ENCODE data around the gene SLC6A12.

SLC6A12 gene

DNA sequence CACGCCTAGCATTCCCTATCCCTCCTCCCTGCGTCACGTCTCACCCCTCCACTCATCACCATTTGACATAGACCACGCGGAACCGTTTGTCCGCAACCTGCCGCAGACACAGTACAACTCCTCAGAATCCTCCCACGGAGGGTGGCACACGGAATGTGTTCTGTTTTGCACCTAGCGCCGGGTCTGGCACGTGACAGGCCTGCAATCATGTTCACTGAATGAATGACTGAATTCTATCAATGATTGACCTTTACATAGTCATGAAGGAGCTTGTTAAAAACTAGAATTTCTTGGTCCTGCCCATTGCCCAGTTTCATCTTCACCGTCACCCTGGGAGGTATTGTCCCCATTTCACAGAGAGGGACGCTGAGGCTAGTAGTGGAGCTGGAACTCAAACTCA, 4.7 kb downstream of the SLC6A12 start:
- Mint-ChIP-seq H3K36me3 (ENCODE audit: low read depth) (no peaks in the 10 kb centered on the region), H3K27ac (peak overlapping the region; percentile 23 to 61 (median 49)), H3K4me3 (peak overlapping the region in 1 of 3 experiments; percentile 3), H3K9me3 (no peaks in the 10 kb centered on the region), H3K27me3 (ENCODE audit: low read depth) (peaks cover 35% of the 10 kb centered on the region), H3K4me1 (peaks cover 38% of the 10 kb centered on the region)
- TF ChIP-seq, protein P1, sequence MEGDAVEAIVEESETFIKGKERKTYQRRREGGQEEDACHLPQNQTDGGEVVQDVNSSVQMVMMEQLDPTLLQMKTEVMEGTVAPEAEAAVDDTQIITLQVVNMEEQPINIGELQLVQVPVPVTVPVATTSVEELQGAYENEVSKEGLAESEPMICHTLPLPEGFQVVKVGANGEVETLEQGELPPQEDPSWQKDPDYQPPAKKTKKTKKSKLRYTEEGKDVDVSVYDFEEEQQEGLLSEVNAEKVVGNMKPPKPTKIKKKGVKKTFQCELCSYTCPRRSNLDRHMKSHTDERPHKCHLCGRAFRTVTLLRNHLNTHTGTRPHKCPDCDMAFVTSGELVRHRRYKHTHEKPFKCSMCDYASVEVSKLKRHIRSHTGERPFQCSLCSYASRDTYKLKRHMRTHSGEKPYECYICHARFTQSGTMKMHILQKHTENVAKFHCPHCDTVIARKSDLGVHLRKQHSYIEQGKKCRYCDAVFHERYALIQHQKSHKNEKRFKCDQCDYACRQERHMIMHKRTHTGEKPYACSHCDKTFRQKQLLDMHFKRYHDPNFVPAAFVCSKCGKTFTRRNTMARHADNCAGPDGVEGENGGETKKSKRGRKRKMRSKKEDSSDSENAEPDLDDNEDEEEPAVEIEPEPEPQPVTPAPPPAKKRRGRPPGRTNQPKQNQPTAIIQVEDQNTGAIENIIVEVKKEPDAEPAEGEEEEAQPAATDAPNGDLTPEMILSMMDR (IDR thresholded peaks at IDR 0.05; ENCODE audit: unreplicated experiment in 3 of 3) = no peak

DNA sequence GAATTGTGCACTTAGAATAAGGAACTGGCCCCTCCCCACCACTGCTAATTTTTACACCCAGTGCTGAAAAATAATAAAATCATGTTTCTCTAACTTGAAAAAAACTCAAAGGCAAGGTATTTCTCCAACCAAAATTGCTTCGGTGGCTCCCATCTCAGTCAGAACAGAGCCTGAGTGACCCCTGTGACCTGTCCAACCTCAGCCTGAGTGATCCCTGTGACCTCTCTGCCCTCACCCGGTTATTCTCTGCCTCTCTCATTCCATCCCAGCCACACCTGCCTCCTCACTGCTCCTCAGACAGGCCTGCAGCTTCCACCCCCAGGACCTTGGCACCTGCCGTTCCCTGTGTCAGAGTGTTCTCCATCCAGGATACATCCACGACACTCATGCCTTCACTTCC, 5.1 kb downstream of the SLC6A12 start:
- peaks cover 35% of the 10 kb centered on the region for H3K4me1 Mint-ChIP-seq
- no peaks in the 10 kb centered on the region for H3K9me3 Mint-ChIP-seq
- H3K27me3 Mint-ChIP-seq (ENCODE audit: low read depth) = peaks cover 38% of the 10 kb centered on the region
- no peak overlapping the region for H3K4me3 Mint-ChIP-seq
- no peaks in the 10 kb centered on the region for H3K36me3 Mint-ChIP-seq (ENCODE audit: low read depth)
- H3K27ac Mint-ChIP-seq = peak overlapping the region; percentile 23 to 61 (median 49)
- TF ChIP-seq, protein P1 (IDR thresholded peaks at IDR 0.05; ENCODE audit: unreplicated experiment in 3 of 3) = no peak

DNA sequence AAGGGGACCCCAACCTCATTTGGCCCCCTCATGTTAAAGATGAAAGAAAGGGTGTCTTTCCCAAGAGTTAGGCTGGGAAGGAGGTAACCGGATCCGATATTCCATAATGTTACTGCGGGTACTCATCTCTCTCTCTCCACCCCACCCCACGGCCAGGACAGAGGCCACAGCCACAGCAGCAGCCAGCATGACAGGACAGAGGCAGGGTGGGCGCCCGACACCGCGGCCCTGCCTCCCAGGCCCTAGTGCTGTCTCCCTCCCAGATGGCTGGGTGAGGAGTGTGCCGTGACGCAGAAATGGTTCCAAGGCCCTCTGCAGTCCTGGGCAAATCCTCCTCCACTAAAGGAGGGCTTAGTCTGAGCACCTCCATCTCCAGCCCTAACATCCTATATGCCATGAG, 6.2 kb downstream of the SLC6A12 start:
- peaks cover 26% of the 10 kb centered on the region for H3K4me1 Mint-ChIP-seq
- peaks cover 29% of the 10 kb centered on the region for H3K27me3 Mint-ChIP-seq (ENCODE audit: low read depth)
- no peak overlapping the region for H3K4me3 Mint-ChIP-seq
- H3K36me3 Mint-ChIP-seq (ENCODE audit: low read depth) = no peaks in the 10 kb centered on the region
- TF ChIP-seq, protein P1 (IDR thresholded peaks at IDR 0.05; ENCODE audit: unreplicated experiment in 3 of 3) = no peak
- H3K9me3 Mint-ChIP-seq = no peaks in the 10 kb centered on the region
- H3K27ac Mint-ChIP-seq = no peak overlapping the region

DNA sequence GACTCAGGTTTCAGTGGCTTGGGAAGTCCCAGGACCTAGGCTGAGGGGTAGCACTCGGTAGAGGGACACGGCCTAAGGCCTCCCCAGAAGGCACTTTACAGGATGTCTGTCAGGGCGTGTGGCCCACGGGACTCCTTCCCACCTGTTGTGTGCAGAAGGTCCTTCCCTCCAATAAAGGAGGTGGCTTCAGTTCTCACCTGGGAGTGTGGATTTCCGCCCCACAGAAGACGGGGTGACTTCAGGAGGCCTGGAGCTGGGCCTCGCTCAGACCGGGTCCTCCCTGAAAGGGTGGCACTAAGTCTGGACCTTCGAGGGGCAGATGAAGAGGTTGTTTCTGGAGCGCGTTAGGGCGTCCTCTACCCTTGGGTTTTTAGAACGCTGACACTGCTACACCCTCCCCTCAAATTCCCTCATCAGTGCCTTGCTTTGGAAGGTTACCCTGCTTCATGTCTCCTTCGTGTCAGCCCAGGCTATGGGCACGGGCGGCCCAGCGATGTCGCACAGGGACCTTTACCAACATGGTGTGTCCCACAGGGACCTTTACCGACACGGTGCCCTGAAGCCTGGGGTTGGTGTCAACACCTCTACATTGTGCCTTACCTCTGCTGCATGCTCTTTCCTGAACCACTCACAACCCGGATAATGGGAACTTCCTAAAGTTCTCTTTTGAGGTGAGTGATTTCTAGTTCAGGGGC, 7.1 kb downstream of the SLC6A12 start:
- TF ChIP-seq, protein P1 (IDR thresholded peaks at IDR 0.05; ENCODE audit: unreplicated experiment in 3 of 3) = no peak
- Mint-ChIP-seq H3K27ac (no peak overlapping the region), H3K36me3 (ENCODE audit: low read depth) (no peaks in the 10 kb centered on the region), H3K4me3 (no peak overlapping the region), H3K27me3 (ENCODE audit: low read depth) (peaks cover 34% of the 10 kb centered on the region), H3K4me1 (peaks cover 29% of the 10 kb centered on the region), H3K9me3 (no peaks in the 10 kb centered on the region)

DNA sequence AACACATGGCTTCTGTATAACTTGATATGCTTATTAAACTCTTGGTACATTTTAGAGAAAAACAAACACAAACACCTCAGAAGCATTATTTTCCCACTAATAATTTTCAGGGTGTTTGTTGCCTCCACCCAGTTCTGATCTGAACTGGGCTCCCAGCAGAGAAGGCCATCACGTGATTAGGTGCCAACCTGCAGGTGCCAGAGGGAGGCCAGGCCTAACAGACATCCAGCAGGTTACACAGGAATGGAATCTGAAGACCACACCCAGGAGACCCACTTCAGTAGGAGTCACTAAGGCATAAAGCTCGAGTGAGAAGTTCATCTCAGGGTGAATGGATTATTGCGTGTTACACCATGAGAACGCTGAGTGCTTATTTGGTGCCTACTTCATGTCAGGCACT, 8.9 kb downstream of the SLC6A12 start:
- TF ChIP-seq, protein P1 (IDR thresholded peaks at IDR 0.05; ENCODE audit: unreplicated experiment in 3 of 3) = no peak
- no peaks in the 10 kb centered on the region for H3K36me3 Mint-ChIP-seq (ENCODE audit: low read depth)
- peak overlapping the region in 2 of 3 experiments; percentile 22 to 70 for H3K4me3 Mint-ChIP-seq
- H3K9me3 Mint-ChIP-seq = no peaks in the 10 kb centered on the region
- no peak overlapping the region for H3K27ac Mint-ChIP-seq
- H3K4me1 Mint-ChIP-seq = peaks cover 15% of the 10 kb centered on the region
- peaks cover 36% of the 10 kb centered on the region for H3K27me3 Mint-ChIP-seq (ENCODE audit: low read depth)

DNA sequence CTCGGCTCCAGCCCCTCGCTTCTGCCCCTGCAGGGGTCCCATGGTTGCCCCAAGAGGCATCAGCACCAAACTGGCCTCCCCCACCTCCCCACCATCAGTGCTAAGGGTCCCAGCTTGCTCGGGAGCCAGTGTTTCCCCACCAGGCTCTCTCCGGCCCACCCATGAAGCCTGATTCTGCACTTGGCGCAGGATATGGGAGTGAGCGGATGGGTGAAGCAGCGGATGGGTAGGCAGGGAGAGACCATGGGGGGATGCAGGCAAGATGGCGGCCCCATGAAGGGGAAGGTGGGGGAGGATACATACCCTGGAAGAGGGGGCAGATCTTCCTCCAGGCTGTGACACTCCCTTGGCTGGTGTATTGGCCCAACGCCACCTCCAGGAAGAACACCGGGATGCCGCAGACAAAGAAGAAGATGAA, 9.7 kb downstream of the SLC6A12 start:
- no peaks in the 10 kb centered on the region for H3K36me3 Mint-ChIP-seq (ENCODE audit: low read depth)
- H3K9me3 Mint-ChIP-seq = no peaks in the 10 kb centered on the region
- no peak overlapping the region for H3K27ac Mint-ChIP-seq
- H3K4me1 Mint-ChIP-seq = peaks cover 20% of the 10 kb centered on the region
- H3K4me3 Mint-ChIP-seq = peak overlapping the region; percentile 73 to 84 (median 79)
- TF ChIP-seq, protein P1 (IDR thresholded peaks at IDR 0.05; ENCODE audit: unreplicated experiment in 3 of 3) = no peak
- H3K27me3 Mint-ChIP-seq (ENCODE audit: low read depth) = peaks cover 42% of the 10 kb centered on the region
